ENCODE results near the gene DOCK2. TPM values are rescaled to one million over a fixed set of nuclear protein-coding genes. Genes with fewer than 3 reads are reported as not detected.
"Not testable (repeated sequence)": the region's sequence is repeated elsewhere in the genome, so short reads cannot be mapped to it uniquely, and the experiment has no call there.

The DOCK2 gene
- polyA plus RNA-seq, 1 experiment: 1.6 TPM

- Histone ChIP-seq H3K9me3 (ENCODE audit: control insufficient read depth, insufficient read depth, low read length) (no peaks in the 10 kb centered on the region), H3K27me3 (ENCODE audit: control insufficient read depth, insufficient read depth, low read length) (no peaks in the 10 kb centered on the region), H3K4me3 (ENCODE audit: low read depth, low read length) (no peak overlapping the region), H3K27ac (ENCODE audit: low read depth, low read length) (no peak overlapping the region)
- DNase-seq (ENCODE audit: low read depth, low spot score): no peak
- POLR2A ChIA-PET: no interaction called here
- CTCF ChIA-PET: no interaction called here
- no peak for TF ChIP-seq CTCF (IDR thresholded peaks at IDR 0.05; ENCODE audit: low read depth, low read length)
Measured at GRCh38 chr5:169832845-169833244, 195.8 kb downstream of the DOCK2 start.

- H3K9me3 ChIP-seq (ENCODE audit: control insufficient read depth, insufficient read depth, low read length); DNase-seq (ENCODE audit: low read depth, low spot score); H3K4me3 ChIP-seq (ENCODE audit: low read depth, low read length); H3K27me3 ChIP-seq (ENCODE audit: control insufficient read depth, insufficient read depth, low read length); H3K27ac ChIP-seq (ENCODE audit: low read depth, low read length); CTCF ChIA-PET: not testable (repeated sequence)
- POLR2A ChIA-PET: interaction anchor here (0.6 kb wide), 1 partner anchor 29 kb away, joined by 5 read pairs; no protein-coding TSS in a partner anchor
Measured at GRCh38 chr5:169833681-169834292, 196.7 kb downstream of the DOCK2 start.

GRCh38 chr5:169834540-169834939 lies 197.5 kb downstream of the DOCK2 start:
- H3K4me3 ChIP-seq (ENCODE audit: low read depth, low read length); H3K9me3 ChIP-seq (ENCODE audit: control insufficient read depth, insufficient read depth, low read length); CTCF ChIA-PET; DNase-seq (ENCODE audit: low read depth, low spot score); H3K27me3 ChIP-seq (ENCODE audit: control insufficient read depth, insufficient read depth, low read length); POLR2A ChIA-PET; H3K27ac ChIP-seq (ENCODE audit: low read depth, low read length): not testable (repeated sequence)

GRCh38 chr5:169836835-169837536 lies 199.9 kb downstream of the DOCK2 start:
- no peak for DNase-seq (ENCODE audit: low read depth, low spot score)
- no peak for TF ChIP-seq CTCF (IDR thresholded peaks at IDR 0.05; ENCODE audit: low read depth, low read length)
- CTCF ChIA-PET: interaction anchor here (0.9 kb wide), 1 partner anchor 15 kb away, joined by 3 read pairs; no protein-coding TSS in a partner anchor
- Histone ChIP-seq H3K4me3 (ENCODE audit: low read depth, low read length) (no peak overlapping the region), H3K27ac (ENCODE audit: low read depth, low read length) (no peak overlapping the region), H3K9me3 (ENCODE audit: control insufficient read depth, insufficient read depth, low read length) (no peaks in the 10 kb centered on the region), H3K27me3 (ENCODE audit: control insufficient read depth, insufficient read depth, low read length) (no peaks in the 10 kb centered on the region)
- POLR2A ChIA-PET: no interaction called here

GRCh38 chr5:169837686-169838085 lies 200.6 kb downstream of the DOCK2 start:
- Histone ChIP-seq H3K27me3 (ENCODE audit: control insufficient read depth, insufficient read depth, low read length) (no peaks in the 10 kb centered on the region), H3K4me3 (ENCODE audit: low read depth, low read length) (no peak overlapping the region), H3K27ac (ENCODE audit: low read depth, low read length) (no peak overlapping the region), H3K9me3 (ENCODE audit: control insufficient read depth, insufficient read depth, low read length) (no peaks in the 10 kb centered on the region)
- POLR2A ChIA-PET: no interaction called here
- DNase-seq (ENCODE audit: low read depth, low spot score): no peak
- CTCF ChIA-PET: interaction anchor here (0.9 kb wide), 1 partner anchor 14 kb away, joined by 3 read pairs; no protein-coding TSS in a partner anchor
- no peak for TF ChIP-seq CTCF (IDR thresholded peaks at IDR 0.05; ENCODE audit: low read depth, low read length)

GRCh38 chr5:169838688-169839087 lies 201.6 kb downstream of the DOCK2 start:
- DNase-seq (ENCODE audit: low read depth, low spot score): no peak
- H3K4me3 ChIP-seq (ENCODE audit: low read depth, low read length): no peak overlapping the region
- H3K27ac ChIP-seq (ENCODE audit: low read depth, low read length): peak overlapping the region; percentile 21
- H3K27me3 ChIP-seq (ENCODE audit: control insufficient read depth, insufficient read depth, low read length): no peaks in the 10 kb centered on the region
- H3K9me3 ChIP-seq (ENCODE audit: control insufficient read depth, insufficient read depth, low read length): no peaks in the 10 kb centered on the region
- no peak for TF ChIP-seq CTCF (IDR thresholded peaks at IDR 0.05; ENCODE audit: low read depth, low read length)
- CTCF ChIA-PET: interaction anchor here (0.6 kb wide), 1 partner anchor 29 kb away, joined by 3 read pairs; no protein-coding TSS in a partner anchor
- POLR2A ChIA-PET: no interaction called here

Measured in AG04450 (cell line).